ENCODE results near the gene ZNF276. TPM values are rescaled to one million over a fixed set of nuclear protein-coding genes. Genes with fewer than 3 reads are reported as not detected.

ZNF276 gene
- total RNA-seq, 1 donor from 2014 or later, result 79.0 TPM

DNA sequence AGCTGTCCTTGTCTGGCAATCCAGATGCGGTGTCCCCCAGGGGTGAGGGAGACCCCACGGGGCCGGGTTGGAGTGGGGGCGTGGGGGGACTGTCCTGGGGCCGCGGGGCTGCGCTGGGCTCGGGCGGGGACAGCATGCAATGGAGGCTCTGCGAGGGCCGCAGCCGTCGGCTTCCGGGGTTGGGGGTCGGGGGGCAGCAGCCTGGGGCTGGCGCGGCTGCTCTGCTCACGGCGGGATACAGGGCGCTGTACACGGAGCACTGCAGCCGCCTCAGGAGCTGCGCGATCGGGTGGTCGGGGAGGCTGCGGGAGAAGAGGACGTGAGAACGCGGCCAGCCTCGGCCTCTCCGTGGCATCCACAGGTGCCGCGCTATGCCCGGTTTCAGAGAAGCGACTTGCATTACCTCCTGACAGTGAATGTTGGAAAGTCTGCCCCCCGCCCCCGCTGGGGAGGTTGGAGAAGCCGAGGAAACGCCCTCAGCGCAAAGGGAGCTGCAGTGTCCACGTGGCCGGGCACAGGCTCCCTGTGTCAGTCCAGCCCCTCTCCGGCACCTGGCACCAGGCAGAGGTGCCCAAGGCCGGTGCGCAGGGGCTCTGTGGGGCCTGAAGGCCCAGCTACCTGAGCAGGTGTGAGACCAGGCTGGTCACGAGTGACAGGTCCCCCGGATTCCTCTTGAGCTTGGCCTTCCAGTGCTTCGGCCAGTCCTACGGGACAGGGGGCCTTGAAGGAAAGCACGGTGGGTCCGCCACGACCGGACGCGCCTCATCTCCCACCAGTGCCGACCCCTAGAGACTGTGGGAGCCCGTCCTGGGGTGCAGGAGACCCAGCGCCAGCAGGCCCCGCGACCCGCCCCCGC is 10.4 kb upstream of the ZNF276 start:
- intact Hi-C loops (cut with micrococcal nuclease), result loop anchor here (1.0 kb wide), 1 partner anchor 10 kb away; the partner anchor contains the start of gene ZNF276

- intact Hi-C loops (cut with micrococcal nuclease), result loop anchor here (1.0 kb wide), 1 partner anchor 10 kb away; the partner anchor contains the start of gene ZNF276
Measured at GRCh38 chr16:89711601-89712273, 9.6 kb upstream of the ZNF276 start.

- intact Hi-C loops (cut with micrococcal nuclease), result no loop called here
Measured at GRCh38 chr16:89712274-89712781, 9.0 kb upstream of the ZNF276 start.

DNA sequence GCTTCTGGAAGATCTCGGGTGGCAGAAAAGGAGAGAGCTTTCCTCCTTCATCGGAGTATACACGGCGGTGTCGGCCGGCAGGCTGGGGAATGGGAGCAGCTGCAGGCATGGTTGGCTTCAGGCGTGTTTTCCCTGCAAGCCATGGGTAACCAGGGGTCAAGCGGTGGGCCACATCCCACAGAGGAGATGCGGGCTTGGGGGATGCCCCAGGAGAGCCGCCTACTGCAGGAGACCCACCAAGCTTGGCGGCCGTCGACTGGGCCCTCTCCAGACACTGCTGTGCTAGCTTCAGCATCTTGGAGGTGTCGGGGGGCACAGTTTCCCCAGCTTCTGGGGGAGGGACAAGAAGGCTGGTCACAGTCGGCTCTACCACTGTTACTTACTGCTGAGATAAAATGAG is 4.8 kb upstream of the ZNF276 start:
- intact Hi-C loops (cut with micrococcal nuclease), result no loop called here

GRCh38 chr16:89716916-89717687 is 4.2 kb upstream of the ZNF276 start:
- intact Hi-C loops (cut with micrococcal nuclease), result no loop called here

GRCh38 chr16:89717688-89718505 is 3.4 kb upstream of the ZNF276 start:
- intact Hi-C loops (cut with micrococcal nuclease), result no loop called here

DNA sequence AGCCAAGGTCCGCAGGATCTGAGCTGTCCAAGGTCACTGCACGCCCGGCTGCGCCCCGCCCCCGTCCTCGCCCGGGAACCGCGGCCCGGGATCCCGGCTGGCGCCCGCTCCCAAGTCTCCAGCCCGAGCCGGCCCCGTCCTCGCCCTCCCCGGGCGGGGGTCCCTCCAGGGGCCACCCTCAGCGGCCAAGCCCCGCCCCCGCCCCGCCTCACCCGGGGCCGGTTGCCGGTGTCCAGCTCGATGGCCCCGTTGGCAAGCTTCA is 855 bp upstream of the ZNF276 start:
- intact Hi-C loops (cut with micrococcal nuclease), result loop anchor here (5.0 to 10.0 kb wide), 5 partner anchors 63 to 197 kb away; partner anchors contain the start of genes CHMP1A, FANCA, MC1R and RPL13

- intact Hi-C loops (cut with micrococcal nuclease), result loop anchor here (1.0 to 10.0 kb wide), 8 partner anchors 10 to 196 kb away; partner anchors contain the start of genes CHMP1A, FANCA, MC1R and RPL13
Measured at GRCh38 chr16:89721546-89722391, 432 bp downstream of the ZNF276 start.

DNA sequence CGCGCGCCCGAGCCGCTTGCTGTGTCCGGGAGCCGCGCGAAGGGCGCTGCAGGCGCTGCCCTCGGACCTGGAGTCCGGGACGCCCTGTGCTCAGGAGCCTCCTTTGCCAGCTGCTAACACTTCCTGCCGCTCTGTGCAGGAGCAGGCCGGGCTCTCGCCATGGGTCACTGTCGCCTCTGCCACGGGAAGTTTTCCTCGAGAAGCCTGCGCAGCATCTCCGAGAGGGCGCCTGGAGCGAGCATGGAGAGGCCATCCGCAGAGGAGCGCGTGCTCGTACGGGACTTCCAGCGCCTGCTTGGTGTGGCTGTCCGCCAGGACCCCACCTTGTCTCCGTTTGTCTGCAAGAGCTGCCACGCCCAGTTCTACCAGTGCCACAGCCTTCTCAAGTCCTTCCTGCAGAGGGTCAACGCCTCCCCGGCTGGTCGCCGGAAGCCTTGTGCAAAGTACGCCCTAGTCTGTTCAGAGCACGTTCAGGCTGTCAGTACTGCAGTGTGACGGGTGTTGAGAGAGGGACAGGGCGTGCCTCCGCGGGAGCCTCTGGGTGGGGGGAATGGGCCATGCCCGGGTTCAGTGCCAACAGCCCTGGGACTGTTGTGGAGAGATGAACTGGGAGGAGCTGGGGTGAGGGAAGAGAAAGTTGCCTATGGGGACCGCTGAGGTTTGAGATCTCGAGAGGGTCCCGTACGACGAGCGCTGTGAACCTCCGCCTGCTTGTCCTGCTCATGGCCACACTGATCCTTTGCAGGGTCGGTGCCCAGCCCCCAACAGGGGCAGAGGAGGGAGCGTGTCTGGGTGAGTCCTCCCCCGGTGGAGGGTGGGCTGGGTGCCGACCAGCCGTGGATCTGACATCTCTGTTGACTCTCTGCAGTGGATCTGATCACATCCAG is 1.3 kb downstream of the ZNF276 start:
- intact Hi-C loops (cut with micrococcal nuclease), result loop anchor here (1.0 to 10.0 kb wide), 8 partner anchors 15 to 195 kb away; partner anchors contain the start of genes CHMP1A, FANCA, MC1R and RPL13

DNA sequence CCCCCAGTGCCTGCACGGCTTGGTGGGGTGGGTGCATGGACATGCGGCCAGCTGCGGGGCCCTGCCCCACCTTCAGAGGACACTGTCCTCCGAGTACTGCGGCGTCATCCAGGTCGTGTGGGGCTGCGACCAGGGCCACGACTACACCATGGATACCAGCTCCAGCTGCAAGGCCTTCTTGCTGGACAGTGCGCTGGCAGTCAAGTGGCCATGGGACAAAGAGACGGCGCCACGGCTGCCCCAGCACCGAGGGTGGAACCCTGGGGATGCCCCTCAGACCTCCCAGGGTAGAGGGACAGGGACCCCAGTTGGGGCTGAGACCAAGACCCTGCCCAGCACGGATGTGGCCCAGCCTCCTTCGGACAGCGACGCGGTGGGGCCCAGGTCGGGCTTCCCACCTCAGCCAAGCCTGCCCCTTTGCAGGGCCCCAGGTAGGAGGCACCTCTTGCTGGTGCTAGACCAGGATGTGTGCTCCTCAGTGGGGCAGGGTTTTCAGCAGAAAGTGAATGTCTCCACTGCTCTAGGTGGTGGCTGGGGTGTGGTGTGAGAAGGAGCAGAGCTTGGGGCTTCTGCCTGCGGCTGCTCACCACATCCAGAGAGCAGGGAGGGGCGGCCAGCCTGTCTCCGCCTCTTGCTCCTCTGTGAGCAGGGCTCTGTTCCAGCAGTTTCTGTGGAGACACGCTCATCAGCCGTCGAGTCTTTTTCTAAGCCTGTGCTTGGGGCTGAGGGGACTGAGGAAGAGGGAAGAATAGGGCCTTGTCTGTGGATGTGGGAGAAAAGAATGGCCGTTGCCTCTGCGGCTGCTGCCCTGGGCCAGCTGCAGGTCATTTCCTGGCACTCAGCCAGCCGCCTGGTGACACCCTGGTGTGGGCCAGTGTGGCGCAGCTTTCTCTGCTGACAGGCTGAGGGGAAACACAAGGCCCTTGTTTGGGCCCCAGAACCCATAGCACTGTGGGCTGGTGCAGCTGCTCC is 2.2 kb downstream of the ZNF276 start:
- intact Hi-C loops (cut with micrococcal nuclease), result loop anchor here (1.0 to 10.0 kb wide), 7 partner anchors 23 to 194 kb away; partner anchors contain the start of genes CHMP1A, FANCA, MC1R and RPL13

GRCh38 chr16:89727406-89728120 is 6.2 kb downstream of the ZNF276 start:
- intact Hi-C loops (cut with micrococcal nuclease), result loop anchor here (10.0 kb wide), 1 partner anchor 163 kb away; the partner anchor contains the start of gene RPL13

DNA sequence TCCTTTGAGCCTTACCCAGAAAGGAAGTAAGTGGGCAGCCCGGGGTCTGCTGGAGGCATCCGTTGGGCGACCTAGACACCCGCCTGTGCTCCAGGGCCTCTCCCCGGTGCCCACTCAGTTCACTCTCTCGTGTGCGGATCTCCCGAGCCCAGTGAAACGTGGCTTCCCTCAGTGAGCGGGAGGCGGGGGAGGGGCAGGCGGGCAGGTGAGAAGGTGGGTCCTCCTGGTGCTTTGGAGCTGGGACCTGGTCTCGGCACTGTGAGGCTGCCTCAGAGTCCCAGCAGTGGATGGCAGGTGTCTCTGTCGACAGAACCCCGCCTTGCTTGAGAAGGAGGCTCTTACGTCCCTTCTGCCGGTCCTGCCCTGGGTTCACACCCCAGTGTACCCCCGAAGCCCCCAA is 8.0 kb downstream of the ZNF276 start:
- intact Hi-C loops (cut with micrococcal nuclease), result loop anchor here (10.0 kb wide), 1 partner anchor 164 kb away; the partner anchor contains the start of gene RPL13

DNA sequence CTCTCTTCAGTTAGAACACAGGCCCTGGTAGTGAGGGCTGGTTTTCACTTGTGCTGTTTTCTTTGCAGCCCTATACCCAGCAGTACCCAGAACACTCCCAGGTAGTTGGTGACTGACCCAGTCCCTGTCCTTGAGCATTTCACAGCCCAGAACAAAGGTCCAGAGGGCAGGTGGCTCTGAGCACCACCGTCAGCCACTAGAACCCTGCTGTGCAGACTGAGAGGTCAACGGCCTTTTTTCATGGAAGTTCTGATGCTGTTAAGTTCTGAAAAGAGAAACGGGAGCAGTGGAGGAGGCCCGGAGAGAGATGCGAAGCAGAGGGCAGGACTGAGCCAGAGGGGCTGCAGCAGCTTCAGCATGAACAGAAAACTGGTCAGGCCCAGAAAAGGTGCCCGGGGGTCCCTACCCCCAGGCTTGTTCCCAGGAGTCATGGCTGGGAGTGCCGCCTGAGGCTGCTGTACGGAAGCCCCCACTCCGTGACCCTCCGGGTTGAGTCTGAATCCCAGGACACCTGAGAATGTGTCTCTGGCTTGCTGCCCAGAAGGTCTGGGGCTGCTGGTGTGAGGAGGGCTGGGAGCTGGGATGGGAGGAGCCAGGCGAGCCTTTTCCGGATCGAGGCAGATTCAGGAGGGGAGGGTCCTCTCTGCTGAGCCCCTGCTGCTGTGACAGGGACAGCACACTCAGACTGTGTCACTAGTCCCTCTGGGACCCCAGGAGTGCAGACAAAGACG is 8.7 kb downstream of the ZNF276 start:
- intact Hi-C loops (cut with micrococcal nuclease), result loop anchor here (10.0 kb wide), 1 partner anchor 165 kb away; the partner anchor contains the start of gene RPL13

DNA sequence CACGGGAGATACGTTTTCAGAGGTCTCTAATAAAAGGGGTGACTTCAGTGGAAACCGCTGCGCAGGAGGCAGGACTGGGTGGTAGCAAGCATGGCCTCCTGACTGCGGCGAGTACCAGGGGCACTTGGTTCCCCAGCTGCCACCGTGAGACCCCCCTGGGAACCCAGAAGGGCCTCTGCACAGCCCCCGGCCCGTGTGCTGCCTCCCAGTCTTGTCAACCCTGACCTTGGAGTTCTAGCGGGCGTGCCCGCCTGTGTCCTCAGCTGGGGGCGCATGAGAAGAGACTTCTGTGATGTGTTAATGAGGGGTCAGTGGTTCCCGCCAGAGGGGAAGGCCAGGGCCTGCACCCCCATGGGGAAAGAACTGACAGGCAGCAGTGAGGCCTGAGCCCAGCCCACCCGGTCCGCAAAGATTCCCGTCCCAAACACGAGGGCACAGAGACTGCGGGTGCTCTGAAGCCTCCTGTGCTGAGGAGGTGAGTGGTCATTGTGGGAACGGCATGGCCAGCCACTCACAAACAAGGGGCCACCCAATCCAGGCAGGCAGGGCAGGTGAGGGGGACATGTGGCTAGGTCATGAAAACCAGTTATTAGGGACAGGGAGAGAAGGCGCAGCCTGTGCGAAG is 9.4 kb downstream of the ZNF276 start:
- intact Hi-C loops (cut with micrococcal nuclease), result no loop called here

All from T-helper 2 cell treated with Interferon-gamma antibody and Interleukin-4, amounts not matched to agents 100 ng/mL and 5 ng/mL, for 36 hours (primary cell).